RWPE1 (cell line): ENCODE data around the gene RAB7B.

Source experiments
- CTCF ChIA-PET: fragments of 350-600 bp; sonication (Branson Sonifier 250); formaldehyde crosslinking; extraction: SDS; loops from one replicate; lab custom pipeline; 2021; lab: Yijun Ruan, JAX
- POLR2A ChIA-PET: fragments of 400-600 bp; formaldehyde crosslinking; extraction: SDS; loops from one replicate; lab custom pipeline; 2020; ENCODE audit warnings: antibody characterized with exemption; ENCODE audit not compliant: low non-redundant PET; lab: Yijun Ruan, JAX
- DNase-seq: peaks from one replicate; pipeline ENCODE4 v3.0.0; 2012; ENCODE audit warnings: low spot score
- H3K27ac ChIP-seq: fragments of 450-650 bp; 2 replicates; pipeline ENCODE4 v1.5.1; 2017
- CTCF ChIP-seq: fragments of 450-650 bp; conservative IDR thresholded peaks from 2 replicates; pipeline ENCODE4 v1.5.1; 2017; ENCODE audit warnings: low read depth, mild to moderate bottlenecking

RAB7B gene

GRCh38 chr1:206035027-206035426 lies 31.8 kb upstream of the RAB7B start:
- ChIA-PET CTCF (interaction anchor here (1.4 kb wide), 1 partner anchor 72 kb away, joined by 7 read pairs; no protein-coding TSS in a partner anchor), POLR2A (no interaction called here)
- H3K27ac ChIP-seq = no peak overlapping the region
- no peak for TF ChIP-seq CTCF
- DNase-seq = no peak

- ChIA-PET CTCF (interaction anchor here (0.7 to 1.0 kb wide), 2 partner anchors 74 to 267 kb away, joined by 3 read pairs; no protein-coding TSS in a partner anchor), POLR2A (no interaction called here)
- H3K27ac ChIP-seq = no peak overlapping the region
- no peak for DNase-seq
- no peak for TF ChIP-seq CTCF
Observed at GRCh38 chr1:206032380-206033140, 29.4 kb upstream of the RAB7B start.

GRCh38 chr1:206030714-206031113 lies 27.5 kb upstream of the RAB7B start:
- H3K27ac ChIP-seq = peak overlapping the region; percentile 48
- TF ChIP-seq CTCF = peak; percentile 87
- DNase-seq = peak; percentile 83
- CTCF ChIA-PET = interaction anchor here (0.5 to 2.7 kb wide), 27 partner anchors 9 to 112 kb away, joined by 3 to 21 read pairs (median 6); partner anchors contain the start of gene RAB7B
- POLR2A ChIA-PET = no interaction called here

GRCh38 chr1:206030191-206030590 lies 27.0 kb upstream of the RAB7B start:
- no peak for DNase-seq
- no peak for TF ChIP-seq CTCF
- H3K27ac ChIP-seq = no peak overlapping the region
- POLR2A ChIA-PET = no interaction called here
- CTCF ChIA-PET = interaction anchor here (0.7 to 2.7 kb wide), 19 partner anchors 9 to 1154 kb away, joined by 3 to 21 read pairs (median 6); partner anchors contain the start of gene RAB7B

GRCh38 chr1:206029484-206029883 lies 26.3 kb upstream of the RAB7B start:
- ChIA-PET CTCF (interaction anchor here (0.6 to 2.7 kb wide), 11 partner anchors 24 to 1362 kb away, joined by 3 to 21 read pairs (median 5); no protein-coding TSS in a partner anchor), POLR2A (no interaction called here)
- no peak for TF ChIP-seq CTCF
- DNase-seq = no peak
- peak overlapping the region; percentile 58 for H3K27ac ChIP-seq

GRCh38 chr1:206025283-206025820 lies 22.2 kb upstream of the RAB7B start:
- H3K27ac ChIP-seq = no peak overlapping the region
- ChIA-PET POLR2A (no interaction called here), CTCF (interaction anchor here (2.3 kb wide), 1 partner anchor 48 kb away, joined by 10 read pairs; no protein-coding TSS in a partner anchor)
- no peak for DNase-seq
- TF ChIP-seq CTCF = no peak
